NB4 (cell line): ENCODE measurements around the gene ATP5MK.

Source experiments
- POLR2A ChIP-seq: IDR thresholded peaks from 2 replicates; pipeline ENCODE4 v1.6.1; 2011; ENCODE audit warnings: mild to moderate bottlenecking; ENCODE audit not compliant: insufficient read length; ENCODE audit errors: extremely low read depth
- TF ChIP-seq, protein P1 (sequence below): IDR thresholded peaks from one replicate; pipeline ENCODE4 v1.5.1; 2012; ENCODE audit warnings: low read depth, low read length
- TF ChIP-seq, protein P2 (sequence below): IDR thresholded peaks from 2 replicates; pipeline ENCODE4 v1.6.1; 2011; ENCODE audit warnings: low read depth, low read length

DNA sequence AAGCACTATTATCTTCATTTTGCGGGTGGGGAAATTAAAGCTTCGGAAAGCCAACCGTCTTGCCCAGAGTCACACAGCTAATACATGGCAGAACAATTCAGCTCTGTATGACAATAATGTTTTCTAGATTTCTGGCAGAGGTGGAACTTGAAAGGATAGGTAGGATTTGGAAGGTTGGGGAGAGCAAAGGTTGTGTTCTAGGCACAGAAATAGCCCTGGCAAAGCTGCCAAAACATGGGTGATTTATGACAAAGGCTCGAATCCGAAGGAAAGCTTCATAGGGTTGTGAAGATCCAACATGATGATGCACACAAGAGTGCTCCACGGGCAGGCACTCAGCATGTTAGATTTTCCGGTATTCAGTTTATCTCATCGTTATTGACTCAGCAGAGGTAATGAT lies 19.3 kb upstream of the ATP5MK start:
- TF ChIP-seq, protein P1, sequence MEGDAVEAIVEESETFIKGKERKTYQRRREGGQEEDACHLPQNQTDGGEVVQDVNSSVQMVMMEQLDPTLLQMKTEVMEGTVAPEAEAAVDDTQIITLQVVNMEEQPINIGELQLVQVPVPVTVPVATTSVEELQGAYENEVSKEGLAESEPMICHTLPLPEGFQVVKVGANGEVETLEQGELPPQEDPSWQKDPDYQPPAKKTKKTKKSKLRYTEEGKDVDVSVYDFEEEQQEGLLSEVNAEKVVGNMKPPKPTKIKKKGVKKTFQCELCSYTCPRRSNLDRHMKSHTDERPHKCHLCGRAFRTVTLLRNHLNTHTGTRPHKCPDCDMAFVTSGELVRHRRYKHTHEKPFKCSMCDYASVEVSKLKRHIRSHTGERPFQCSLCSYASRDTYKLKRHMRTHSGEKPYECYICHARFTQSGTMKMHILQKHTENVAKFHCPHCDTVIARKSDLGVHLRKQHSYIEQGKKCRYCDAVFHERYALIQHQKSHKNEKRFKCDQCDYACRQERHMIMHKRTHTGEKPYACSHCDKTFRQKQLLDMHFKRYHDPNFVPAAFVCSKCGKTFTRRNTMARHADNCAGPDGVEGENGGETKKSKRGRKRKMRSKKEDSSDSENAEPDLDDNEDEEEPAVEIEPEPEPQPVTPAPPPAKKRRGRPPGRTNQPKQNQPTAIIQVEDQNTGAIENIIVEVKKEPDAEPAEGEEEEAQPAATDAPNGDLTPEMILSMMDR: no peak
- no peak for TF ChIP-seq POLR2A
- TF ChIP-seq, protein P2, sequence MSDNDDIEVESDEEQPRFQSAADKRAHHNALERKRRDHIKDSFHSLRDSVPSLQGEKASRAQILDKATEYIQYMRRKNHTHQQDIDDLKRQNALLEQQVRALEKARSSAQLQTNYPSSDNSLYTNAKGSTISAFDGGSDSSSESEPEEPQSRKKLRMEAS: no peak
